Caco-2 (cell line): ENCODE data around the gene SIGMAR1. TPM values are rescaled to one million over a fixed set of nuclear protein-coding genes. Genes with fewer than 3 reads are reported as not detected.

Experiments
- BruUV-seq: library from RNA; stranded (reverse); fragments of 400-500 nt; replicated peaks from 2 replicates; lab custom pipeline; 2021; lab: Mats Ljungman, UMichigan
- CTCF ChIA-PET: fragments of 300-600 bp; sonication (Branson Sonifier 250); formaldehyde crosslinking; loops from one replicate; lab custom pipeline; 2022; ENCODE audit warnings: antibody characterized with exemption; lab: Charles Lee
- POLR2A ChIA-PET: fragments of 300-600 bp; sonication (Branson Sonifier 250); formaldehyde crosslinking; loops from one replicate; lab custom pipeline; 2022; ENCODE audit warnings: antibody characterized with exemption; lab: Charles Lee
- DNase-seq, 2 experiments: peaks; one replicate each; pipeline versions ENCODE4 v3.0.0 to v3.0.0-alpha.2; 2020 to 2022
- H3K27me3 ChIP-seq: replicated peaks from 2 replicates; pipeline ENCODE4 v1.6.0; 2011; ENCODE audit warnings: low read length; ENCODE audit not compliant: control insufficient read depth, insufficient read depth
- H3K36me3 ChIP-seq: 2 replicates; pipeline ENCODE4 v1.5.1; 2011; ENCODE audit warnings: low read length; ENCODE audit not compliant: control insufficient read depth, insufficient read depth
- H3K4me1 ChIP-seq: fragments of 250-450 bp; sonication (Bioruptor Pico); 2 replicates; pipeline ENCODE4 v1.5.1; 2020; ENCODE audit warnings: mild to moderate bottlenecking
- H3K4me3 ChIP-seq: 2 replicates; pipeline ENCODE4 v1.5.1; 2011; ENCODE audit warnings: low read depth, mild to moderate bottlenecking, control low read depth, low read length
- H3K9me3 ChIP-seq: fragments of 250-450 bp; sonication (Bioruptor Pico); 2 replicates; pipeline ENCODE4 v1.5.1; 2020; ENCODE audit warnings: mild to moderate bottlenecking, moderate library complexity
- H3K27ac Mint-ChIP-seq: one replicate; pipeline ENCODE4 v1.8.0; 2022; ENCODE audit warnings: mixed read lengths; ENCODE audit not compliant: unreplicated experiment
- H3K27me3 Mint-ChIP-seq: one replicate; pipeline ENCODE4 v1.8.0; 2022; ENCODE audit warnings: mixed read lengths; ENCODE audit not compliant: insufficient read depth, unreplicated experiment
- H3K36me3 Mint-ChIP-seq: one replicate; pipeline ENCODE4 v1.8.0; 2022; ENCODE audit warnings: mild to moderate bottlenecking, mixed read lengths; ENCODE audit not compliant: insufficient read depth, unreplicated experiment
- H3K4me1 Mint-ChIP-seq: one replicate; pipeline ENCODE4 v1.8.0; 2022; ENCODE audit warnings: low read depth, mixed read lengths; ENCODE audit not compliant: unreplicated experiment
- H3K4me3 Mint-ChIP-seq: one replicate; pipeline ENCODE4 v1.8.0; 2022; ENCODE audit warnings: mild to moderate bottlenecking, moderate library complexity, mixed read lengths; ENCODE audit not compliant: unreplicated experiment
- H3K9me3 Mint-ChIP-seq: one replicate; pipeline ENCODE4 v1.8.0; 2022; ENCODE audit warnings: mixed read lengths; ENCODE audit not compliant: unreplicated experiment
- CTCF ChIP-seq, 2 experiments: fragments of 200-600 bp in 1 of 2; IDR thresholded peaks; 1 replicate in 1 of 2; 2 replicates in 1 of 2; pipeline versions ENCODE4 v1.5.1 to v1.8.0; 2011 to 2022; ENCODE audit warnings: antibody characterized with exemption in 1 of 2, control low read depth in 1 of 2, inconsistent platforms in 1 of 2, low read depth in 1 of 2, low read length in 1 of 2, mild to moderate bottlenecking in 1 of 2, moderate library complexity in 1 of 2; ENCODE audit not compliant: insufficient read depth in 1 of 2, severe bottlenecking in 1 of 2, unreplicated experiment in 1 of 2
- intact Hi-C: fragments of 100-400 bp; cut with micrococcal nuclease; formaldehyde crosslinking; loops from one replicate; pipeline ENCODE4 v1.10.0; 2022; ENCODE audit not compliant: unreplicated experiment
- total RNA-seq: library from RNA; stranded (reverse); gene quantifications from 2 replicates; pipeline ENCODE4 v1.2.3, GENCODE V29; 2022

Gene SIGMAR1
- total RNA-seq, 1 experiment from 2014 or later: 102 TPM

DNA sequence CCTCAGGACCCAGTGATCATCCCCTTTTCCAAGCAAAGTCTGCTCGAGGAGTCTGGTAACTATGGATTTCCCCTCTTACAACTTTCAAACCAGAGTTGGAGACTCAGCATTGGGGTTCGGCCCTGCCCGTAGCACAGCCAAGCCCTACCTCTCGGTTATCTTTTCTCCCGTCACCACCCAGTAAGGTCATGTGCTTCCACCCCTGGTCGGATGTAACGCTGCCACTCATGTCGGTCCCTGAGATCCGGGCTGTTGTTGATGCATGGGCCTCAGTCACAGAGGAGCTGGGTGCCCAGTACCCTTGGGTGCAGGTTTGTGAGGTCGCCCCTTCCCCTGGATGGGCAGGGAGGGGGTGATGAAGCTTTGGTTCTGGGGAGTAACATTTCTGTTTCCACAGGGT, 10.1 kb upstream of the SIGMAR1 start:
- BruUV-seq: no TSS peak
- CTCF ChIA-PET: interaction anchor here (0.6 to 2.6 kb wide), 3 partner anchors 14 to 404 kb away, joined by 3 to 21 read pairs (median 13); no protein-coding TSS in a partner anchor
- peaks cover 43% of the 10 kb centered on the region for H3K4me1 ChIP-seq

GRCh38 chr9:34647084-34647403, 9.5 kb upstream of the SIGMAR1 start:
- H3K27ac Mint-ChIP-seq: peak overlapping the region; percentile 77
- H3K36me3 Mint-ChIP-seq: peaks cover 22% of the 10 kb centered on the region
- Histone ChIP-seq H3K4me1 (peaks cover 37% of the 10 kb centered on the region), H3K36me3 (no peaks in the 10 kb centered on the region), H3K27me3 (no peaks in the 10 kb centered on the region), H3K9me3 (no peaks in the 10 kb centered on the region), H3K4me3 (peak overlapping the region; percentile 77)
- POLR2A ChIA-PET: interaction anchor here (1.1 to 2.0 kb wide), 2 partner anchors 10 to 21 kb away, joined by 3 to 7 read pairs; partner anchors contain the start of gene SIGMAR1
- no peak for DNase-seq
- BruUV-seq: no TSS peak
- no peak for TF ChIP-seq CTCF (IDR thresholded peaks at IDR 0.05; ENCODE audit: insufficient read depth in 1 of 2, low read depth in 1 of 2, low read length in 1 of 2, severe bottlenecking in 1 of 2, unreplicated experiment in 1 of 2)
- no peaks in the 10 kb centered on the region for H3K9me3 Mint-ChIP-seq
- H3K27me3 Mint-ChIP-seq: no peaks in the 10 kb centered on the region
- CTCF ChIA-PET: interaction anchor here (0.6 to 2.6 kb wide), 10 partner anchors 9 to 503 kb away, joined by 3 to 25 read pairs (median 5); partner anchors contain the start of genes DCTN3 and SIGMAR1
- H3K4me1 Mint-ChIP-seq: peaks cover 28% of the 10 kb centered on the region
- intact Hi-C loops: loop anchor here (2.0 kb wide), 1 partner anchor 18 kb away; no protein-coding TSS in a partner anchor
- peak overlapping the region; percentile 81 for H3K4me3 Mint-ChIP-seq

More for the DNA sequence above, 10.1 kb upstream of the SIGMAR1 start:
- Mint-ChIP-seq H3K4me1 (peaks cover 34% of the 10 kb centered on the region), H3K27ac (peak overlapping the region; percentile 77), H3K27me3 (no peaks in the 10 kb centered on the region), H3K4me3 (peak overlapping the region; percentile 81), H3K9me3 (no peaks in the 10 kb centered on the region), H3K36me3 (peaks cover 23% of the 10 kb centered on the region)
- Histone ChIP-seq H3K4me3 (peak overlapping the region; percentile 77), H3K36me3 (no peaks in the 10 kb centered on the region), H3K9me3 (no peaks in the 10 kb centered on the region), H3K27me3 (no peaks in the 10 kb centered on the region)
- no peak for TF ChIP-seq CTCF (IDR thresholded peaks at IDR 0.05; ENCODE audit: insufficient read depth in 1 of 2, low read depth in 1 of 2, low read length in 1 of 2, severe bottlenecking in 1 of 2, unreplicated experiment in 1 of 2)
- POLR2A ChIA-PET: interaction anchor here (2.0 kb wide), 1 partner anchor 10 kb away, joined by 7 read pairs; the partner anchor contains the start of gene SIGMAR1
- DNase-seq: no peak
- intact Hi-C loops: loop anchor here (2.0 kb wide), 1 partner anchor 17 kb away; no protein-coding TSS in a partner anchor

- Mint-ChIP-seq H3K4me1 (peaks cover 25% of the 10 kb centered on the region), H3K36me3 (peaks cover 16% of the 10 kb centered on the region), H3K27me3 (no peaks in the 10 kb centered on the region), H3K27ac (peak within 1 kb of the TSS; percentile 77), H3K9me3 (no peaks in the 10 kb centered on the region), H3K4me3 (peak within 1 kb of the TSS; percentile 81)
- Histone ChIP-seq H3K27me3 (no peaks in the 10 kb centered on the region), H3K9me3 (no peaks in the 10 kb centered on the region), H3K36me3 (no peaks in the 10 kb centered on the region), H3K4me3 (peak within 1 kb of the TSS; percentile 77), H3K4me1 (peaks cover 34% of the 10 kb centered on the region)
- ChIA-PET POLR2A (interaction anchor here (0.7 to 2.0 kb wide), 4 partner anchors 8 to 55 kb away, joined by 3 to 7 read pairs (median 4); partner anchors contain the start of gene SIGMAR1), CTCF (interaction anchor here (0.5 to 2.6 kb wide), 14 partner anchors 9 to 502 kb away, joined by 3 to 25 read pairs (median 4); partner anchors contain the start of genes ARID3C, DCTN3, RPP25L and SIGMAR1)
- BruUV-seq: TSS peak; percentile 51
- TF ChIP-seq CTCF (IDR thresholded peaks at IDR 0.05; ENCODE audit: insufficient read depth in 1 of 2, low read depth in 1 of 2, low read length in 1 of 2, severe bottlenecking in 1 of 2, unreplicated experiment in 1 of 2): peak; percentile 36 to 61
- DNase-seq: peak; percentile 97 to 98
- intact Hi-C loops: loop anchor here (1.0 to 2.0 kb wide), 2 partner anchors 9 to 18 kb away; partner anchors contain the start of gene SIGMAR1
Observed at GRCh38 chr9:34646211-34647083, 8.9 kb upstream of the SIGMAR1 start, which contains the start of gene GALT. TSS of gene GALT (plus strand) at chr9:34646675. CDS start at chr9:34646705, 30 bp downstream.
